ENCODE results near the gene LRRC41.

- no peak for TF ChIP-seq CTCF (conservative IDR thresholded peaks at IDR 0.05 in 1 of 2, IDR thresholded peaks at IDR 0.05 in 1 of 2; ENCODE audit: extremely low read depth in 1 of 2, insufficient read depth in 1 of 2, low read depth in 1 of 2, low read length in 2 of 2)
- TF ChIP-seq EZH2 (IDR thresholded peaks at IDR 0.05; ENCODE audit: borderline replicate concordance, low read length), result no peak
These were observed 39.9 kb upstream of the LRRC41 start for GRCh38 chr1:46343351-46343695.

Measured in mammary epithelial cell (primary cell).